Esophagus muscularis mucosa (tissue), 4 donors: ENCODE measurements around the gene MAN1B1. TPM values are rescaled to one million over a fixed set of nuclear protein-coding genes. Genes with fewer than 3 reads are reported as not detected.

Source experiments
- DNase-seq: peaks from one replicate; pipeline ENCODE4 v3.0.0-alpha.2; 2017; ENCODE audit errors: extremely low spot score
- H3K27ac ChIP-seq, 4 donors: fragments of 200-600 bp; sonication (generic); replicated peaks in 1 of 4; 1 replicate in 3 of 4; 2 replicates in 1 of 4; pipeline ENCODE4 v1.5.1; 2016 to 2019; ENCODE audit warnings: mild to moderate bottlenecking in 1 of 4
- H3K27me3 ChIP-seq, 4 donors: fragments of 200-600 bp; sonication (generic); one replicate each; pipeline versions ENCODE4 v1.5.1 to v1.6.0; 2016 to 2019
- H3K36me3 ChIP-seq, 4 donors: fragments of 200-600 bp; sonication (generic); one replicate each; pipeline ENCODE4 v1.5.1; 2016 to 2019
- H3K4me1 ChIP-seq, 4 donors: fragments of 200-600 bp; sonication (generic); one replicate each; pipeline ENCODE4 v1.5.1; 2016 to 2019
- H3K4me3 ChIP-seq, 4 donors: fragments of 200-600 bp; sonication (generic); 1 replicate in 2 of 4; 2 replicates in 2 of 4; pipeline ENCODE4 v1.5.1; 2016 to 2019; ENCODE audit warnings: mild to moderate bottlenecking in 4 of 4, moderate library complexity in 1 of 4
- H3K9me3 ChIP-seq, 4 donors: fragments of 200-600 bp; sonication (generic); 1 replicate in 3 of 4; 2 replicates in 1 of 4; pipeline ENCODE4 v1.5.1; 2016 to 2019
- EP300 ChIP-seq: sonication (generic); formaldehyde crosslinking; IDR thresholded peaks from one replicate; pipeline ENCODE4 v1.6.1; 2017; ENCODE audit warnings: antibody characterized with exemption
- POLR2A ChIP-seq: fragments of 450-650 bp; IDR thresholded peaks from one replicate; pipeline ENCODE4 v1.6.1; 2017; ENCODE audit warnings: antibody characterized with exemption, moderate library complexity, mild to moderate bottlenecking, low read depth
- POLR2AphosphoS5 ChIP-seq, 2 donors: sonication (generic); formaldehyde crosslinking; IDR thresholded peaks; one replicate each; pipeline ENCODE4 v1.6.1; 2017; ENCODE audit warnings: antibody characterized with exemption in 2 of 2
- WGBS: methylation state at CpG from one replicate; pipeline ENCODE4 v1.1.5; 2018; 5-methylcytosine and 5-hydroxymethylcytosine counted together
- intact Hi-C: fragments of 100-400 bp; cut with DNase I; formaldehyde crosslinking; loops from one replicate; pipeline ENCODE4 v1.15.1; 2023
- small RNA-seq, 3 donors: library from RNA; depleted of rRNA; stranded (forward); fragments of <200 nt; gene quantifications; one replicate each; pipeline ENCODE3, GENCODE V24; 2016
- total RNA-seq, 4 donors: library from RNA; depleted of rRNA; stranded (reverse); fragments of >200 nt; gene quantifications; one replicate each; pipeline versions ENCODE4 v1.1.0 to v1.2.1, GENCODE V29; 2016
- TF ChIP-seq, protein P1 (sequence below), 3 experiments: fragments of 200-600 bp in 2 of 3; fragments of 450-650 bp in 1 of 3; sonication (generic) in 2 of 3; IDR thresholded peaks; one replicate each; pipeline ENCODE4 v1.5.1; 2017 to 2019; ENCODE audit warnings: antibody characterized with exemption in 3 of 3, mild to moderate bottlenecking in 2 of 3, moderate library complexity in 1 of 3

MAN1B1 gene
- total RNA-seq, 4 donors from 2014 or later: 22.4 to 36.6 (median 27.0) TPM

GRCh38 chr9:137158625-137159024 is 71.8 kb downstream of the MAN1B1 start:
- H3K36me3 ChIP-seq: no peaks in the 10 kb centered on the region
- no peak for DNase-seq
- TF ChIP-seq POLR2AphosphoS5 (IDR thresholded peaks at IDR 0.05) (no peak), POLR2A (no peak), EP300 (no peak)
- TF ChIP-seq, protein P1, sequence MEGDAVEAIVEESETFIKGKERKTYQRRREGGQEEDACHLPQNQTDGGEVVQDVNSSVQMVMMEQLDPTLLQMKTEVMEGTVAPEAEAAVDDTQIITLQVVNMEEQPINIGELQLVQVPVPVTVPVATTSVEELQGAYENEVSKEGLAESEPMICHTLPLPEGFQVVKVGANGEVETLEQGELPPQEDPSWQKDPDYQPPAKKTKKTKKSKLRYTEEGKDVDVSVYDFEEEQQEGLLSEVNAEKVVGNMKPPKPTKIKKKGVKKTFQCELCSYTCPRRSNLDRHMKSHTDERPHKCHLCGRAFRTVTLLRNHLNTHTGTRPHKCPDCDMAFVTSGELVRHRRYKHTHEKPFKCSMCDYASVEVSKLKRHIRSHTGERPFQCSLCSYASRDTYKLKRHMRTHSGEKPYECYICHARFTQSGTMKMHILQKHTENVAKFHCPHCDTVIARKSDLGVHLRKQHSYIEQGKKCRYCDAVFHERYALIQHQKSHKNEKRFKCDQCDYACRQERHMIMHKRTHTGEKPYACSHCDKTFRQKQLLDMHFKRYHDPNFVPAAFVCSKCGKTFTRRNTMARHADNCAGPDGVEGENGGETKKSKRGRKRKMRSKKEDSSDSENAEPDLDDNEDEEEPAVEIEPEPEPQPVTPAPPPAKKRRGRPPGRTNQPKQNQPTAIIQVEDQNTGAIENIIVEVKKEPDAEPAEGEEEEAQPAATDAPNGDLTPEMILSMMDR (IDR thresholded peaks at IDR 0.05): no peak
- WGBS: 46% methylated on average over 2 of the region's 4 CpGs
- H3K27ac ChIP-seq: no peak overlapping the region
- peaks cover 0 to 95% (median 75%) of the 10 kb centered on the region in 4 donors for H3K27me3 ChIP-seq
- intact Hi-C loops: no loop called here
- no peaks in the 10 kb centered on the region for H3K9me3 ChIP-seq
- peaks cover 21 to 43% (median 35%) of the 10 kb centered on the region in 4 donors for H3K4me1 ChIP-seq
- no peak overlapping the region for H3K4me3 ChIP-seq

Small RNAs within 50 kb of the gene (small RNA-seq; reads per million reads assigned to genes)
- 0 reads per million in 3 donors for gene RF00153

Other genes with a start within 250 kb of the MAN1B1 start
- 10 to 100 TPM in 3 of 4 donors, 1 to 10 TPM in 1; 3.3 to 14.0 (median 11.4) TPM for gene AJM1, start 244.5 kb upstream of the MAN1B1 start, total RNA-seq
- 10 to 100 TPM; 43.4 to 84.1 (median 53.9) TPM for gene PHPT1, start 237.6 kb upstream of the MAN1B1 start, total RNA-seq
- 1 to 10 TPM; 1.7 to 4.7 (median 2.1) TPM for gene MAMDC4, start 234.6 kb upstream of the MAN1B1 start, total RNA-seq
- gene EDF1, start 220.7 kb upstream of the MAN1B1 start, total RNA-seq: 100 to 1,000 TPM; 233 to 283 (median 247) TPM
- gene TRAF2, start 200.5 kb upstream of the MAN1B1 start, total RNA-seq: 10 to 100 TPM in 2 of 4 donors, 1 to 10 TPM in 2; 6.6 to 15.5 (median 12.4) TPM
- 100 to 1,000 TPM; 238 to 303 (median 267) TPM for gene FBXW5, start 142.2 kb upstream of the MAN1B1 start, total RNA-seq
- not detected for gene C8G, start 141.7 kb upstream of the MAN1B1 start, total RNA-seq
- not detected for gene LCN12, start 134.7 kb upstream of the MAN1B1 start, total RNA-seq
- 10 to 100 TPM; 10.4 to 77.9 (median 51.6) TPM for gene PTGDS, start 109.5 kb upstream of the MAN1B1 start, total RNA-seq
- under 1 TPM in 3 of 4 donors, not detected in 1; 0.11 to 0.42 (median 0.39) TPM for gene LCNL1, start 104.0 kb upstream of the MAN1B1 start, total RNA-seq
- 10 to 100 TPM; 28.8 to 39.9 (median 37.8) TPM for gene PAXX, start 94.6 kb upstream of the MAN1B1 start, total RNA-seq
- gene CLIC3, start 90.4 kb upstream of the MAN1B1 start, total RNA-seq: 1 to 10 TPM in 2 of 4 donors, not detected in 2; 1.4 to 2.5 TPM
- gene ABCA2, start 58.7 kb upstream of the MAN1B1 start, total RNA-seq: 10 to 100 TPM; 17.4 to 30.9 (median 21.6) TPM
- gene FUT7, start 54.9 kb upstream of the MAN1B1 start, total RNA-seq: under 1 TPM in 2 of 4 donors, not detected in 2; 0.32 to 0.83 TPM
- 100 to 1,000 TPM in 2 of 4 donors, 10 to 100 TPM in 2; 45.3 to 119 (median 91.5) TPM for gene NPDC1, start 40.8 kb upstream of the MAN1B1 start, total RNA-seq
- 1 to 10 TPM in 2 of 4 donors, under 1 TPM in 2; 0.42 to 1.2 (median 1.0) TPM for gene ENTPD2, start 32.9 kb upstream of the MAN1B1 start, total RNA-seq
- gene SAPCD2, start 16.4 kb upstream of the MAN1B1 start, total RNA-seq: under 1 TPM in 3 of 4 donors, not detected in 1; 0.17 to 0.40 (median 0.26) TPM
- gene UAP1L1, start 9.5 kb upstream of the MAN1B1 start, total RNA-seq: 1 to 10 TPM; 3.6 to 5.8 (median 5.0) TPM
- 100 to 1,000 TPM in 2 of 4 donors, 10 to 100 TPM in 2; 90.1 to 121 (median 104) TPM for gene DPP7, start 27.7 kb downstream of the MAN1B1 start, total RNA-seq
- gene GRIN1, start 52.2 kb downstream of the MAN1B1 start, total RNA-seq: under 1 TPM in 3 of 4 donors, not detected in 1; 0.11 to 0.50 (median 0.19) TPM
- not detected for gene LRRC26, start 83.1 kb downstream of the MAN1B1 start, total RNA-seq
- gene TMEM210, start 85.1 kb downstream of the MAN1B1 start, total RNA-seq: not detected
- gene ANAPC2, start 101.6 kb downstream of the MAN1B1 start, total RNA-seq: 10 to 100 TPM; 18.7 to 28.7 (median 25.1) TPM
- gene SSNA1, start 101.7 kb downstream of the MAN1B1 start, total RNA-seq: 10 to 100 TPM; 58.2 to 99.5 (median 76.7) TPM
- gene TPRN, start 113.8 kb downstream of the MAN1B1 start, total RNA-seq: 10 to 100 TPM in 1 of 4 donors, 1 to 10 TPM in 3; 4.1 to 12.6 (median 7.7) TPM
- 10 to 100 TPM; 28.8 to 45.8 (median 34.8) TPM for gene TMEM203, start 118.7 kb downstream of the MAN1B1 start, total RNA-seq
- 10 to 100 TPM in 1 of 4 donors, 1 to 10 TPM in 3; 6.5 to 12.3 (median 8.0) TPM for gene NDOR1, start 118.7 kb downstream of the MAN1B1 start, total RNA-seq
- gene RNF208, start 135.3 kb downstream of the MAN1B1 start, total RNA-seq: 1 to 10 TPM; 1.2 to 4.2 (median 2.4) TPM
- gene CYSRT1, start 138.2 kb downstream of the MAN1B1 start, total RNA-seq: under 1 TPM in 3 of 4 donors, not detected in 1; 0.33 to 0.45 (median 0.40) TPM
- not detected for gene RNF224, start 140.5 kb downstream of the MAN1B1 start, total RNA-seq
- gene SLC34A3, start 143.9 kb downstream of the MAN1B1 start, total RNA-seq: not detected
- gene TUBB4B, start 154.3 kb downstream of the MAN1B1 start, total RNA-seq: 100 to 1,000 TPM; 227 to 469 (median 304) TPM
- gene STPG3, start 164.3 kb downstream of the MAN1B1 start, total RNA-seq: not detected
- gene NELFB, start 168.3 kb downstream of the MAN1B1 start, total RNA-seq: 10 to 100 TPM; 26.6 to 73.2 (median 48.8) TPM
- gene TOR4A, start 190.7 kb downstream of the MAN1B1 start, total RNA-seq: 1 to 10 TPM; 5.0 to 9.2 (median 7.3) TPM
- 10 to 100 TPM in 1 of 4 donors, 1 to 10 TPM in 3; 2.9 to 10.3 (median 7.2) TPM for gene NRARP, start 215.3 kb downstream of the MAN1B1 start, total RNA-seq